NCI-H1436 treated with DMSO at 0.1 percent for 48 hours (cell line): ENCODE measurements around the gene STRADB.
"Not testable (repeated sequence)": the region's sequence is repeated elsewhere in the genome, so short reads cannot be mapped to it uniquely, and the experiment has no call there.

ENCODE experiments used
- DNase-seq: peaks from one replicate; lab custom pipeline; 2025; lab: John Stamatoyannopoulos, UW

Gene STRADB, protein sequence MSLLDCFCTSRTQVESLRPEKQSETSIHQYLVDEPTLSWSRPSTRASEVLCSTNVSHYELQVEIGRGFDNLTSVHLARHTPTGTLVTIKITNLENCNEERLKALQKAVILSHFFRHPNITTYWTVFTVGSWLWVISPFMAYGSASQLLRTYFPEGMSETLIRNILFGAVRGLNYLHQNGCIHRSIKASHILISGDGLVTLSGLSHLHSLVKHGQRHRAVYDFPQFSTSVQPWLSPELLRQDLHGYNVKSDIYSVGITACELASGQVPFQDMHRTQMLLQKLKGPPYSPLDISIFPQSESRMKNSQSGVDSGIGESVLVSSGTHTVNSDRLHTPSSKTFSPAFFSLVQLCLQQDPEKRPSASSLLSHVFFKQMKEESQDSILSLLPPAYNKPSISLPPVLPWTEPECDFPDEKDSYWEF

DNA sequence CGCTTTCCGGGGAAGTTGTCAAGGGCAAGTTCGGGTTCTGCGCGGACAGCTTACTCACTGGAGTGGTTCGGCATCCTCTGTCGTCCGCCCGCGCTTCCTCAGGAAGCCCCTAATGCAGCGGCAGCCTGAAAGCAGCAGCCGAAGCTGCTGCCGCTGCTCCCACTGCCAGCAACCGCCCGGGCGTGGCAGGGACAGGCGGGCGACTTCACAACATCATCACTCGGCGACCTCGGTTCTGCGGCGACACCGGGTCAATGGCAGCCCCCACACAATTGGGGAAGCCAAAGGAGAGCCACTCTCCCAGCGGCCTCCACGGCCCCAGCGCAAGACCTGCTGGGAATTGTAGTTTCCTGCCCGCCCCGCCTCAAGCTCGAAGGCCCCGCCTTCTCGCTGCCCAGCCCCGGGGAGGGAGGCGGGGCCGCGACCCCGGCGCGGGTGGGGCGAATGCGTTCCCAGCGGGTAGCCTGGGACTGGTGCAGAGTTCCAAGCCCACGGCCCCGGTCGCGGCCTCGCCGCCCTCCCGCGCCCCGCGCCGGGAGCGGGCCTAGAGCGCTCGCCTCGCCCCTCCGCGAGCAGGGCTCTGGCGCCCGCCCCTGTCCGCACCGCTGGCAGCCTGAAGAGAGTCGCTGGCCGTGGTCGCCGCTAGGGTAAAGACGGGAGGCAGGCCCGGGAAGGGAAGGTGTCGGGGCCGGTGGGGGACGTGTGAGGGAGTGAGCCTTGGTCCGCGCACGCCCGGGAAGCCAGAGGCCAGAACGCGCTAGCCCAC is at the start of gene STRADB, which contains the start of gene TRAK2:
Gene STRADB (plus strand): TSS at position 449 of the 766 bp plus-strand sequence. CDS start 3,101 bp downstream, outside the sequence.
Gene TRAK2 (minus strand): TSS at position 167 of the 766 bp plus-strand sequence. CDS start 30,951 bp downstream, outside the sequence.
- DNase-seq, result peak; percentile 73

DNA sequence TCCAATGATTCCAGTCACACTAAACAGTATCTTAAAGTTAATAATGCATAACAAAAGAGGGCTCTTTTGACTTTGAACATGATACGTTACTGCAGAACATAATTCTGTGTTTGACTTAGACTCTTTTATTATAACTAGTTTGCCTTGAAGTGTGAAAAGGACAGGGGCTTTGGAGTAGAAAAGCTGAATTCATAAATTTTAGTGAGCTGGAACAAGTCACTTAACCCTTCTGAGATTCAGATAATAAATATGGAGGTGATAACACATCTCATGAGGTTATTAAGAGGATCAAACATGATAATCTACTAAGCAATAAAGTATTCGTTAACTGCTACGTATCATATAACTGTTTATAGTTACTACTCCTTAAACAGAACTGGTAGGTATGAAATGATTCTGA is 49.7 kb upstream of the STRADB start:
- no peak for DNase-seq

DNA sequence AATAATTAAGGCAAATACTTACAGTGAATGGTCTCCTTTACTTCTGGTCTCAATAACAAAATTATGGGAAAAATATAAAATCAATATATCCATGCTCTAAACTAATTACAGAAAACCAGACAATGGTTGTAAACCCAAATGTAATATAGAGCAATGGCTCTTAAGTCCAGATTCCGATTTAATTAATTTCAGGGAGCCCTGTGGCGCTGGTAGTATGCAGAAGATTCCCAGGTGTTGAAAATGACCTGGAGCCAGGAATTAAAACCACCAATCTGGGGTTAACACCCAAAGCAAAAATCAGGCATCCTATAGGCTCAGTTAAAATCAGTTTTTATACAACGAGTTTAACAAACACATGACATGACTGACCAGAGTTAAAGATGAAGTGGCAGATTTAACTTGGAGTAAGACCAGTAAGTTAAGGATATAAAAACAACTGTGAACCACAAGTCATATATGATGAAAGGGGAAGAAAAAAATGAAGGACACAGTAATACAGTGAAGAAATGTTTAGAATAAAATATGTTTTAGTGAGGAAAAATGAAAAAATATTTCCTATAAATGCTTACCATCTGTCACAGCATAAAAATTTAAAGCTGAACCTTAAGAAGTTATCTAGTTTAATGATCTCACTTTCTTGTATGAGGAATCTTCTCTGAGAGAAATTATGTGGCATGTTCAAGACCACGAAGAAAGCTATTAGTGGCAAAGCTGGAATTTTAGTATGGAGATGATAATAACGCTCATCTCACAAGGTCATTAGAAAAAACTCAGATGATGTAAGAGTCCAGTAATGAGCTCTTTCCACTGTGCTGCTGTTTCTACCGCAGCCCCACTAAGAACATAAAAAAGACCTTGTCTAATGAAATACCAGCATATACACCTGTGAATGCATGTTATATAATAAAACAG is 48.6 kb upstream of the STRADB start:
- DNase-seq, result no peak

DNA sequence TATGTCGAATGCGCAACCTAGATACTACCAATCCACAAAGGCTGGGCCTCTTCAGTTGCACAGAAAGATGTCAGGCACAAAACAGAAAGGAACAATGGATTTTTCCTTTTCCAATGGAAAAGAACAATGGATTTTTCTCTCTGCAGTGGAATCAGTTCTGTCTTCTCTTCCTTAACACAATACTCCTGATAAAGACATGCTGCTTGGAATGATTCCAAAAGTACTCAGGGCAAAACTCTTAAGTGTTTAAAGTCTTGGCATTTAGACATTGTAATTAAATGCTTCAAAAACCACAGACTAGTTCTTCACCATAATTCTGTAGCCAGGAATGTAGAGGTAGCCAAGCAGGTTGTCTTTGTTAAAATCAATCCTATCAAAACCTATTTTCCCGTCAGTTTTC is 47.7 kb upstream of the STRADB start:
- no peak for DNase-seq

DNA sequence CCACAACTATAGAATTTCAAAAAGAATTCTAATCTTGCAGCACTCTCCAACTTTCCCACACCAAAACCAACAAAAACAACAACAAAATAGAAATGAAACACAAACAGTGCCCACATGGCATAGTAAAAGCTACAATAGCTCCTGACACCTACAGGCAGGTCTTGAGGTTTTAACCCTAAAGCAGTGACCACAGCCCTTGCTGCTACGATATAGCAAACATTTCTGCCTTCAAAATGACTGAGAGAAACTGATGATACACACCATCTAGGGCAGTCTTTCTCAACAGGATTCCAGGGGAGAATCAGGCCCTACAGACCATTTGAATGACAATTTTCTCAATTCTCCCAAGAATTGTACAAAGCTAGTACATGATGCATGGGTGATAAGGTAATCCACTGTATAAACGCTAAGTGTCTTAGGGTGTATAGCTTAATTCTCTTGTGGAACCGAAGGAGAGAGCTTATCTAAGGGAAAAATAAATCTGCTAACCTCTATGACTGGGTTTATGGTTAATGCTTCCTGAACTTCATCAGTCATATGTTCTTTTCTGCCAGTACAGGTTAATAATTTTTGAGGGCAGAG is 46.8 kb upstream of the STRADB start:
- no peak for DNase-seq

DNA sequence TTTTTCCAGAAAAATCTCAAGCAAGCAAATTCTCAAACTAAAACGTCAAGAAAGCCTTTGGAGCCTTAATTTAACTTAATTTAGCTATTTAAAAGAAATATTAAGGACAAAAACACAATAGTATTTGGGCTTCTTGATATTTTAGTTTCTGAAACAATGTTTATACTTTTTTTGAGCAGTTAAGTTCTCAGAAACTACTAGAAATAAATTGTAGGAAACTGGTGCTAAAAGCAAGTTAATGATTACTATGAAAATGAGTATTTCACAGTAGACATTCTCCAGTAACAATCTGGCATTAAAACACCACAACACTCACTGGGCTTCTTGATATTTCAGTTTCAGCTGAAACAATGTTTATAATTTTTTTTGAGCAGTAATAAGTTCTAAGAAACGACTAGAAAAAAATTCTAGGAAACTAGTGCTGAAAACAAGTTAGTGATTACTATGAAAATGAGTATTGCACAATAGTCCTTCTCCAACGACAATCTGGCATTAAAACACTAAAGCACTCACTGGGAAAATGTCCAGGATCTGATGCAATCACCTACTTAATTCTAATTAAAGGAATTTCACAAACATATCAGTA is 45.4 kb upstream of the STRADB start:
- DNase-seq, result no peak

DNA sequence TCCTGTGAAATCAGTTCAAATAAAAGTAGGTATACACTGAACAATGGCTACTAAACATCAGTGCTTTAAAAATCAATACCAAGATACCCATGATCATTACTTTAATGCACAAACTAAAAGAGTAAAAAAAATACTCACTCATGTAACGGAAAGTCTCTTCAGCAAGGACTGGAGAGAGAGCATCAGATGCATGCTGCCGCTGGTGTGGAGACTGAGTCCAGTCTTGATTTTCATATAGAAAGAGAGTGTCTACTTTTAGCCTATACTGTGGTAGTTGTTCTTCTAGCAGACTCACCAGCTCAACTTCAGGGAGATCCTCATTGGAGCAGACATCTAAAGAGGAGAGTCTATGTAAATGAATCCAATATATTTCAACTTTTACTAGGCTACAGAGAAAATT is 44.3 kb upstream of the STRADB start:
- no peak for DNase-seq

DNA sequence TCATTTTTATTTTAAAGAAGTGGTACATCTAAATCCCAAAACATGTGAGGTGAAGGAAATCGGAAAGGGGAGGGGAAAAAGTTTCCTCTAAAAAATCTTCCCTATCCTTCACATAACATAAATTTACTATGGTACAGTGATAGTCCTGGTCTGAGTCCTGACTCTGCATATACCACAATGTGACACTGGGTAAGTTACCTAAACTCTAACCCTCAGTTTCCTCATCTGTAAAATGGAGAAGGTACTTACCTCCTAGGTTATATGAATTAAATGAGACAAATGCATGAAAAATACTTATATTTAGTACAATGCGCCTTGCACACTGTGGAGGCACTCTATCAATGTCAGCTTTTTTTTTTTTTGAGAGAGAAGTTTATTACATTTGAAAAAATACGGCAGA is 42.6 kb upstream of the STRADB start:
- no peak for DNase-seq

DNA sequence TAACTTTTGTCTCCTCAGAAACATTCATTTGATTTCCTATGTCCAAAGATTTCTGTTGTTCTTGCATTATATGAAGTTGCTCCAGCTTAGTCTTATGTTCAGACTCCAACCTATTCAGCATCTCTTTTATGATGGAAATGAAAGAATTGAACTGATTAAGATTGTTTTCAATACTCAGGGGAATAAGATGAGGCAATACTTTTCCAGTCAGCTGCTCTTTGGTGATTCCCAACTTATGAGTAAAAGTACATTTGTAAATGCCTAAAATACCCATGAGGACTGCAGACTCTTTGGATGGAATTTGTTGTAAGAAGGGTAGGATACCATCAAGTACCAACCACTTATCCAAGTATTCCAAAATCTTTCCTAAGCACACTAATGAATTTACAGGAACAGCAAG is 40.1 kb upstream of the STRADB start:
- no peak for DNase-seq

DNA sequence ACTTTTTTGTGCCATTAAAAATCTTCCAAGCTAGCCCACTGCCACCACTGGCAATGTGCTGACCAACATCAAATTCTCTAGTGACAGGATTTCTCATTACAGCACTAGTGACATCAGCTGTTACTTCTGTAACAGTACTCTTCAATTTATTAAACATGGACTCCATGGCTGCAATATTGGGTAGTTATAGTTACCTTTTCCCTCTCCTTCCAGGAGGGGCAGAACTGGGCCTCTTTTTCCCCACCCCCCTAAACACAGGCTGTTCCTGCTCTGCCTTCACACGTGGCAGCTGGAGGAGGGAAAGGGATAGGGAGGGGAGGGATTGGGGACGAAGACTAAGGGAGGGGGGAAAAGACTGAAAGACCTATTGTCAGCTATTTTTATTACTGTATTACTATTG is 38.4 kb upstream of the STRADB start:
- DNase-seq, result no peak

DNA sequence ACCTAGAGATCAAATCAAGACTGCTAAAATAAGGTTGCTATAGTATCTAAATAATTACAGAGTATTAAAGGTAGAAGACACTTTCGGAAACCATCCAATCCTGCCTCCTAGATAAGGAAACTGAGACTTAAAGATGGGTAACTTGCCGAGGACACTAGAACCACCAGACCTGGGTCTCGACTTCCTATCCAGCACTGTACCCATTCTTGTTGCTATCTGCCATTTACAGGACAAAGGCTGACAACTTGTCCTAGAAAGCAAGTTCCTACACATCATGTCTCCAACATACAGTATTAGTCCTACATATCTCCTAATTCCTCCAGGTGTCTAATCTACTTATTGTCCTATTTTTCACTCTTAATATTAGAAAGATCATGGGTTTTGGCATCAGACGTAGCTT is 38.0 kb upstream of the STRADB start:
- DNase-seq, result no peak

DNA sequence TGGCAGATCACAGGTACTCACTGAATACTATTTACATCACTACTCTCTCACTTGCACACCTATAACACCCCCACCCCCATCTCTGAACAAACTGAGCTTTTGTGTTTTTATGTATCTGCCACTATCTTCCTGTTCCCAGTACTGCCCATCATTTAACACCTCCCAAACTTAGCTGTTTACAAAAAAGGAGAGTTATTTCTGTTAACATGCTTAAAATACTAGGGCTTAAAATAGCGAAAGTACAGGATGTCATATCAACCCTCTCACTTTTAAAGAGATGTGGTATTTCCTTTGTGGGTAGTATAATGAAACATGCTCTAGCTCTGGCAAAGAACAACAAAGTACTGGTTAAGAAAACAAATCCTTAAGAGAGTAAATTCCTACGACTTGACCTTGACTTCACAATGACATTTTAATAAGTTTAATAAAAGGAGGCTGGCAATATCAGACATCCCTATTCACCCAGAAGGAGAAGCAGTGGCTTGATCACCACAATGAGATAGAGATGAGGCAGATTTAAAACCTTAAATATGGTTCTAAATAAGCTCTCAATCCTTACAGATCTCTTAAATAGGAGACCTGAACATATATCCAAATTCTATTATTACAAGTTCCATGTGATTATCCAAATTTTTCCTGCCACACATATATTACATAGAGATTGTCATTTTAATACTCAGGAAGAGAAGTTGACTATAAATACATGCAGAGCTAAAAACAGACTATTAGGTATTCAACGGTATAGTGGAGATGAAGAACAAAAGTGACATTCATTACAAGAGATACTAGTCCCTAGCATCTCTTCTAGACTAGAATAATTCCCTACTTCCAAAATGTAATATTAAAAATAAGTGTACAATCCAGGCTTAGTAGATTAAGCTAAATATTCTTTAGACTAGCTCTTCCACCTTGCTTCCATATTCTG is 37.2 kb upstream of the STRADB start:
- no peak for DNase-seq

DNA sequence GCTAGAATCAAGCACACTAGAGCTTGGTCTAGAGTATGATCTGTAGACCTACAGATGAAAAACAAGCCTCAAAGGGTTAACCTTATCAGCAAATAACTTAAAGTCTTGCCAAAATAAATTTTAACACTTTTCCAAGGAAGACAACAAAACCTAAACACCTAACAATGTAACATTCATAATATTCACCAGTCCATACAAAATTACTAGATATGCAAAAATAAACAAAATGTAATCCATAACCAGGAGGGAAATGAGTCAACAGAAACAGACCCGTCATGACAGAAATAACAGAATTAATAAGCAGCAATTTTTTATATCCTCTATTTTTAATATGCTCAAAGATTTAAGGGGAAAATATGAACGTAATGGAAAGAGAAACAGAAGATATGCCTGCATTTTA is 36.4 kb upstream of the STRADB start:
- no peak for DNase-seq

DNA sequence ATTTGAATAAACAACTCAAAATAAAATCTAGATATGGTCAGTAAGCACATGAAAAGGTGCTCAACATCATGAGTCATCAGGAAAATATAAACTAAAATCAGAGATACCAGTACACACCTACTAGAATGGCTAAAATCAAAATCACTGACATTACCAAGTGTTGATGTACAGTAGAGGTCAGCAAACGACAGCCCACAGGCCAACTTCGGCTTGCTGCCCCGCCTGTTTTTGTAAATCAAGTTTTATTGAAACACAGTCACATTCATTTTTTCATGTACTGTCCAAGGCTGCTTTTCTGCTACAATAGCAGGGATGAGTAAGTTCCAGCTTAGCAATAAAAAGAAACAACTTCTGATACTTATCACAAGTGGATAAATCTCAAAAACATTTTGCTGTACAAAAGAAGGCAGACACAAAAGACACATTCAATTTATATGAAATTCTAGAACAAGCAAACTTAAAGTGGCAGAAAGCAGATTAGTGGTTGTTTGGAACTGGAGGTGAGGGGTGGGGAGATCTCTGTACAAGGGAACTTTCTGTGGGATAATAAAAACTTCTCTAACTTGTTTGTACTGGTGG is 32.4 kb upstream of the STRADB start:
- DNase-seq, result no peak

DNA sequence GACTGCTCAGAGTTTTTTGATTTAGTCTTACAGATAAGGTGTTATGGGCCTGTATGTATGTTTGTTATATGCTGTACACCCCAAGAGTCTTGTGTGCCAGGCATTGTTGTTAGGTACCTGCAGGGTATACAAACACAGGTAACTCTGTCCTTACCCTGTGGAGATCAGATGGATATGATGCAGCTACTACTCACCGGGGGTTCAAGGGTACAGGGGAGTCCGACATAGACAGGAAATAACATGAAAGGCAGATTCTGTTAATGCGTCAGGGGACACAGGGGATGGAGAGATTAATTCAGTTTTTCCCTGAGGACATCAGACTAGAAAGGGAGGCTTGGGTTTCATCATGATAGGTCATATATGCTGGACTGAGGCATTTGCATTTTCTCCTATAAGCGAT is 31.6 kb upstream of the STRADB start:
- no peak for DNase-seq

DNA sequence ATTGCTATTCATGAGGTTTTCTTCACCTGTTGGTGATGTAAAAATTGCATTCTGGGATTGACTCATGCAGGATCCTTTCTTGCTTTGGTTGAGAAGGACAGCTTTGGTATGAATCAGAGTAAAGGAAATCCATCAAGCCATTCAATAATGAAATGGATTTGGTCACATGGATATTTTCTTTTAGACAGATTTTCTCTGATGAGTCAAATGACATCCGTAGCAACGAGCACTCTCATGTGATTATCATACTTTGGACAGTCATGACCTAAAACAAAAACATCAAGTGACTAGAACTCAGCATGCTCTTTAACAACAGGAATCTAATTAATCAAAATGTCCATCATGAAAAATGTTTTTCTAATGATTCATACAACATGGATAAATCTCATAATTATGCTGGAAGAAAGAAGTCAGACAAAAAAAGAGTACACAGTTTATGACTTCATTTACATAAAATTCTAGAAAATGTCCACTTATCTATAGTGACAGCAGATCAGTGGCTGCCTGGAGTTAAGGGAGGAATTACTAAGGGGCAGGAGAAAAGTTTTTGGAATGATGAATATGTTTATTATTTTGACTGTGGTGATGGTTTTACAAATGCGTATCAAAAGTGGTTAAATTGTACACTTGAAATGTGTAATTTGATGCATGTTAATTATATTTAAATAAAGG is 31.0 kb upstream of the STRADB start:
- no peak for DNase-seq

DNA sequence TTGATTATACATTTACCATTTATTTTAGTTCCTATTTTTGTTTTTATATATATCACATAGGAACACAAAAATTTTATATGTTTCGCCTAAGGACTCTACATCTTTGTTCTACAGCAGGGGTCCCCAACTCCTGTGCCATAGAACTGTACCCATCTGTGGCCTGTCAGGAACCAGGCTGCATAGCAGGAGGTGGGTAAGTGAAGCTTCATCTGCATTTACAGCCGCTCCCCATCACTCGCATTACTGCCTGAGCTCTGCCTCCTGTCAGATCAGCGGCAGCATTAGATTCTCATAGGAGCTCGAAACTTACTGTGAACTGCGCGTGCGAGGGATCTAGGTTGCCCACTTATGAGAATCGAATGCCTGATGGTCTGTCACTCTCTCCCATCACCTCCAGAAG is 25.6 kb upstream of the STRADB start:
- no peak for DNase-seq

DNA sequence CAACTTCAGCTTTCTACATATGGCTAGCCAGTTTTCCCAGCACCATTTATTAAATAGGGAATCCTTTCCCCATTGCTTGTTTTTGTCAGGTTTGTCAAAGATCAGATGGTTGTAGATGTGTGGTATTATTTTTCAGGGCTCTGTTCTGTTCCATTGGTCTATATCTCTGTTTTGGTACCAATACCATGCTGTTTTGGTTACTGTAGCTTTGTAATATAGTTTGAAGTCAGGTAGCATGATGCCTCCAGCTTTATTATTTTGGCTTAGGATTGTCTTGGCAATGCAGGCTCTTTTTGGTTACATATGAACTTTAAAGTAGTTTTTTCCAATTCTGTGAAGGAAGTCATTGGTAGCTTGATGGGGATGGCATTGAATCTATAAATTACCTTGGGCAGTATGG is 23.2 kb upstream of the STRADB start:
- DNase-seq, result not testable (repeated sequence)

DNA sequence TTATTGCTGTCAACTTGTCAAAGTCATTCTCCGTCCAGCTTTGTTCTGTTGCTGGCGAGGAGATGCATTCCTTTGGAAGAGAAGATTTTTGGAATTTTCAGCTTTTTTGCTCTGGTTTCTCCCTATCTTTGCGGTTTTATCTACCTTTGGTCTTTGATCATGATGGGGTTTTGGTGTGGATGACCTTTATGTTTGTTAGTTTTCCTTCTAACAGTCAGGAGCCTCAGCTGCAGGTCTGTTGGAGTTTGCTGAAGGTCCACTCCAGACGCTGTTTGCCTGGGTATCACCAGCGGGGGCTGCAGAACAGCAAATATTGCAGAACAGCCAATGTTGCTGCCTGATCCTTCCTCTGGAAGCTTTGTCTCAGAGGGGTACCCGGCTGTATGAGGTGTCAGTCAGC is 21.7 kb upstream of the STRADB start:
- not testable (repeated sequence) for DNase-seq
